Esophagus muscularis mucosa (tissue), 4 donors: ENCODE measurements around the gene RNLS. TPM values are rescaled to one million over a fixed set of nuclear protein-coding genes. Genes with fewer than 3 reads are reported as not detected.

Source experiments
- DNase-seq: peaks from one replicate; pipeline ENCODE4 v3.0.0-alpha.2; 2017; ENCODE audit errors: extremely low spot score
- H3K27ac ChIP-seq, 4 donors: fragments of 200-600 bp; sonication (generic); replicated peaks in 1 of 4; 1 replicate in 3 of 4; 2 replicates in 1 of 4; pipeline ENCODE4 v1.5.1; 2016 to 2019; ENCODE audit warnings: mild to moderate bottlenecking in 1 of 4
- H3K27me3 ChIP-seq, 4 donors: fragments of 200-600 bp; sonication (generic); one replicate each; pipeline versions ENCODE4 v1.5.1 to v1.6.0; 2016 to 2019
- H3K36me3 ChIP-seq, 4 donors: fragments of 200-600 bp; sonication (generic); one replicate each; pipeline ENCODE4 v1.5.1; 2016 to 2019
- H3K4me1 ChIP-seq, 4 donors: fragments of 200-600 bp; sonication (generic); one replicate each; pipeline ENCODE4 v1.5.1; 2016 to 2019
- H3K4me3 ChIP-seq, 4 donors: fragments of 200-600 bp; sonication (generic); 1 replicate in 2 of 4; 2 replicates in 2 of 4; pipeline ENCODE4 v1.5.1; 2016 to 2019; ENCODE audit warnings: mild to moderate bottlenecking in 4 of 4, moderate library complexity in 1 of 4
- H3K9me3 ChIP-seq, 4 donors: fragments of 200-600 bp; sonication (generic); 1 replicate in 3 of 4; 2 replicates in 1 of 4; pipeline ENCODE4 v1.5.1; 2016 to 2019
- CTCF ChIP-seq, 3 experiments: fragments of 200-600 bp in 2 of 3; fragments of 450-650 bp in 1 of 3; sonication (generic) in 2 of 3; IDR thresholded peaks; one replicate each; pipeline ENCODE4 v1.5.1; 2017 to 2019; ENCODE audit warnings: antibody characterized with exemption in 3 of 3, mild to moderate bottlenecking in 2 of 3, moderate library complexity in 1 of 3
- EP300 ChIP-seq: sonication (generic); formaldehyde crosslinking; IDR thresholded peaks from one replicate; pipeline ENCODE4 v1.6.1; 2017; ENCODE audit warnings: antibody characterized with exemption
- POLR2A ChIP-seq: fragments of 450-650 bp; IDR thresholded peaks from one replicate; pipeline ENCODE4 v1.6.1; 2017; ENCODE audit warnings: antibody characterized with exemption, moderate library complexity, mild to moderate bottlenecking, low read depth
- POLR2AphosphoS5 ChIP-seq, 2 donors: sonication (generic); formaldehyde crosslinking; IDR thresholded peaks; one replicate each; pipeline ENCODE4 v1.6.1; 2017; ENCODE audit warnings: antibody characterized with exemption in 2 of 2
- WGBS: methylation state at CpG from one replicate; pipeline ENCODE4 v1.1.5; 2018; 5-methylcytosine and 5-hydroxymethylcytosine counted together
- intact Hi-C: fragments of 100-400 bp; cut with DNase I; formaldehyde crosslinking; loops from one replicate; pipeline ENCODE4 v1.15.1; 2023
- total RNA-seq, 4 donors: library from RNA; depleted of rRNA; stranded (reverse); fragments of >200 nt; gene quantifications; one replicate each; pipeline versions ENCODE4 v1.1.0 to v1.2.1, GENCODE V29; 2016

Gene RNLS
- total RNA-seq, 4 donors from 2014 or later, result 6.7 to 12.9 (median 10.9) TPM

GRCh38 chr10:88472540-88472939, 110.6 kb downstream of the RNLS start:
- H3K36me3 ChIP-seq, result no peaks in the 10 kb centered on the region
- intact Hi-C loops, result no loop called here
- H3K27me3 ChIP-seq, result no peaks in the 10 kb centered on the region
- no peak for TF ChIP-seq EP300
- no peak for TF ChIP-seq CTCF (IDR thresholded peaks at IDR 0.05)
- TF ChIP-seq POLR2AphosphoS5 (IDR thresholded peaks at IDR 0.05), result no peak
- TF ChIP-seq POLR2A, result no peak
- no peak for DNase-seq
- H3K4me1 ChIP-seq, result peaks cover 4 to 37% (median 24%) of the 10 kb centered on the region in 4 donors
- WGBS, result 67% methylated on average over 1 of the region's 1 CpG
- no peaks in the 10 kb centered on the region for H3K9me3 ChIP-seq
- H3K4me3 ChIP-seq, result no peak overlapping the region
- H3K27ac ChIP-seq, result no peak overlapping the region

GRCh38 chr10:88471899-88472298, 111.2 kb downstream of the RNLS start:
- H3K36me3 ChIP-seq, result no peaks in the 10 kb centered on the region
- H3K9me3 ChIP-seq, result no peaks in the 10 kb centered on the region
- TF ChIP-seq POLR2AphosphoS5 (IDR thresholded peaks at IDR 0.05), result no peak
- no peak for TF ChIP-seq POLR2A
- no peak for TF ChIP-seq EP300
- no peak for TF ChIP-seq CTCF (IDR thresholded peaks at IDR 0.05)
- intact Hi-C loops, result no loop called here
- no peak overlapping the region for H3K27ac ChIP-seq
- WGBS, result 67% methylated on average over 1 of the region's 1 CpG
- peaks cover 4 to 39% (median 24%) of the 10 kb centered on the region in 4 donors for H3K4me1 ChIP-seq
- no peak overlapping the region for H3K4me3 ChIP-seq
- DNase-seq, result no peak
- no peaks in the 10 kb centered on the region for H3K27me3 ChIP-seq

GRCh38 chr10:88467835-88468485, 115.2 kb downstream of the RNLS start:
- Histone ChIP-seq H3K9me3 (no peaks in the 10 kb centered on the region), H3K4me1 (peaks cover 0 to 11% (median 3%) of the 10 kb centered on the region in 4 donors), H3K27me3 (no peaks in the 10 kb centered on the region), H3K27ac (no peak overlapping the region), H3K4me3 (no peak overlapping the region), H3K36me3 (no peaks in the 10 kb centered on the region)
- WGBS, result 36% methylated on average over 4 of the region's 4 CpGs
- no peak for DNase-seq
- TF ChIP-seq POLR2AphosphoS5 (IDR thresholded peaks at IDR 0.05), result no peak
- no peak for TF ChIP-seq EP300
- no peak for TF ChIP-seq CTCF (IDR thresholded peaks at IDR 0.05)
- TF ChIP-seq POLR2A, result no peak
- intact Hi-C loops, result no loop called here

- TF ChIP-seq EP300, result no peak
- no peak for TF ChIP-seq POLR2A
- TF ChIP-seq POLR2AphosphoS5 (IDR thresholded peaks at IDR 0.05), result no peak
- no peaks in the 10 kb centered on the region for H3K36me3 ChIP-seq
- WGBS, result 94% methylated on average over 3 of the region's 3 CpGs
- DNase-seq, result no peak
- H3K27me3 ChIP-seq, result no peaks in the 10 kb centered on the region
- H3K9me3 ChIP-seq, result no peaks in the 10 kb centered on the region
- intact Hi-C loops, result no loop called here
- no peak overlapping the region for H3K27ac ChIP-seq
- H3K4me3 ChIP-seq, result no peak overlapping the region
- peaks cover 0 to 11% (median 3%) of the 10 kb centered on the region in 4 donors for H3K4me1 ChIP-seq
These were observed 116.3 kb downstream of the RNLS start for GRCh38 chr10:88466786-88467185.

- TF ChIP-seq EP300 (no peak), POLR2A (no peak), POLR2AphosphoS5 (IDR thresholded peaks at IDR 0.05) (no peak), CTCF (IDR thresholded peaks at IDR 0.05) (no peak)
- intact Hi-C loops, result no loop called here
- H3K27ac ChIP-seq, result no peak overlapping the region
These were observed 117.4 kb downstream of the RNLS start for GRCh38 chr10:88465765-88466164.

More at GRCh38 chr10:88465765-88466164, 117.4 kb downstream of the RNLS start:
- Histone ChIP-seq H3K4me3 (no peak overlapping the region), H3K36me3 (no peaks in the 10 kb centered on the region), H3K4me1 (peaks cover 0 to 11% (median 3%) of the 10 kb centered on the region in 4 donors), H3K9me3 (no peaks in the 10 kb centered on the region), H3K27me3 (no peaks in the 10 kb centered on the region)
- no peak for DNase-seq
